Breast epithelium (tissue), 3 donors: ENCODE measurements around the gene VWF.

Experiments
- POLR2A ChIP-seq: fragments of 450-650 bp; IDR thresholded peaks from one replicate; pipeline ENCODE4 v1.6.1; 2016; ENCODE audit warnings: antibody characterized with exemption, mild to moderate bottlenecking, moderate library complexity
- POLR2AphosphoS5 ChIP-seq, 3 donors: sonication (generic); formaldehyde crosslinking; IDR thresholded peaks; one replicate each; pipeline ENCODE4 v1.6.1; 2017; ENCODE audit warnings: antibody characterized with exemption in 3 of 3
- TF ChIP-seq, protein P1 (sequence below), 3 donors: fragments of 450-650 bp; IDR thresholded peaks; one replicate each; pipeline ENCODE4 v1.5.1; 2016 to 2017; ENCODE audit warnings: antibody characterized with exemption in 3 of 3, mild to moderate bottlenecking in 3 of 3, moderate library complexity in 3 of 3

DNA sequence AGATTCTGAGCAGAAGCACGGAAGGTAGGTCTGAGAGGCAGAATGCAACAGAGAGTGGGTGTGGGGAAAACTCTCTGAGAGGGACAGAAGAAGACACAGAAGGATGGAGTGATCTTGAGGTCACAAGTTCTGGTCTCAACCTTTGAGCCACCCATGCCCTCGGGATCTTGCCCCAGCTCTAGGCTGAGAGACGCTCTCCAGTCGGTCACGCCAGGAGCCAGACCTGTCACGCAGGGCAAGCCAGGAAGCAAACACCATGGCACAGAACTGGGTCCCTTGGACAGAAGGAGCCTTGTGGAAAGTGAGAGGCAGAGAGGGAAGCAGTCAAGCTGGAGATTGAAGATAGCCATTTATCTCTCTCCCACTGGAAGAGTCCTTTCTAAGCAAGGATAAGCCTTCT lies 79.0 kb downstream of the VWF start:
- TF ChIP-seq, protein P1, sequence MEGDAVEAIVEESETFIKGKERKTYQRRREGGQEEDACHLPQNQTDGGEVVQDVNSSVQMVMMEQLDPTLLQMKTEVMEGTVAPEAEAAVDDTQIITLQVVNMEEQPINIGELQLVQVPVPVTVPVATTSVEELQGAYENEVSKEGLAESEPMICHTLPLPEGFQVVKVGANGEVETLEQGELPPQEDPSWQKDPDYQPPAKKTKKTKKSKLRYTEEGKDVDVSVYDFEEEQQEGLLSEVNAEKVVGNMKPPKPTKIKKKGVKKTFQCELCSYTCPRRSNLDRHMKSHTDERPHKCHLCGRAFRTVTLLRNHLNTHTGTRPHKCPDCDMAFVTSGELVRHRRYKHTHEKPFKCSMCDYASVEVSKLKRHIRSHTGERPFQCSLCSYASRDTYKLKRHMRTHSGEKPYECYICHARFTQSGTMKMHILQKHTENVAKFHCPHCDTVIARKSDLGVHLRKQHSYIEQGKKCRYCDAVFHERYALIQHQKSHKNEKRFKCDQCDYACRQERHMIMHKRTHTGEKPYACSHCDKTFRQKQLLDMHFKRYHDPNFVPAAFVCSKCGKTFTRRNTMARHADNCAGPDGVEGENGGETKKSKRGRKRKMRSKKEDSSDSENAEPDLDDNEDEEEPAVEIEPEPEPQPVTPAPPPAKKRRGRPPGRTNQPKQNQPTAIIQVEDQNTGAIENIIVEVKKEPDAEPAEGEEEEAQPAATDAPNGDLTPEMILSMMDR (IDR thresholded peaks at IDR 0.05), result no peak
- TF ChIP-seq POLR2A (no peak), POLR2AphosphoS5 (IDR thresholded peaks at IDR 0.05) (no peak)
